HL-60 (cell line): ENCODE results near the gene SSC5D.

Experiments used
- DNase-seq, 2 experiments: peaks; one replicate each; pipeline ENCODE4 v3.0.0-alpha.2; 2010 to 2020; ENCODE audit warnings: low read depth in 1 of 2, low spot score in 1 of 2
- H3K27ac ChIP-seq: fragments of 250-450 bp; sonication (Bioruptor Pico); replicated peaks from 2 replicates; pipeline ENCODE4 v1.5.1; 2020; ENCODE audit warnings: mild to moderate bottlenecking, moderate library complexity
- H3K27me3 ChIP-seq: fragments of 250-450 bp; sonication (Bioruptor Pico); 2 replicates; pipeline ENCODE4 v1.5.1; 2021; ENCODE audit warnings: mild to moderate bottlenecking, moderate library complexity; ENCODE audit not compliant: insufficient read depth, poor library complexity, severe bottlenecking
- H3K4me3 ChIP-seq: replicated peaks from 2 replicates; pipeline ENCODE4 v1.5.1; 2011; ENCODE audit warnings: mild to moderate bottlenecking, control low read depth, low read length; ENCODE audit not compliant: insufficient read depth
- CTCF ChIP-seq: IDR thresholded peaks from one replicate; pipeline ENCODE4 v1.5.1; 2011; ENCODE audit warnings: low read length, control low read depth, inconsistent platforms; ENCODE audit not compliant: insufficient read depth
- GABPA ChIP-seq: IDR thresholded peaks from 2 replicates; pipeline ENCODE4 v1.6.1; 2012; ENCODE audit warnings: low read depth
- POLR2AphosphoS5 ChIP-seq: IDR thresholded peaks from 2 replicates; pipeline ENCODE4 v1.6.1; 2012; ENCODE audit warnings: low read depth
- REST ChIP-seq: IDR thresholded peaks from 2 replicates; pipeline ENCODE4 v1.6.1; 2012; ENCODE audit warnings: low read depth; ENCODE audit not compliant: insufficient replicate concordance
- SPI1 ChIP-seq: IDR thresholded peaks from 2 replicates; pipeline ENCODE4 v1.6.1; 2012; ENCODE audit warnings: low read depth, mild to moderate bottlenecking, borderline replicate concordance

The SSC5D gene

GRCh38 chr19:55482967-55483705 lies 5.1 kb upstream of the SSC5D start:
- no peak for TF ChIP-seq REST
- TF ChIP-seq GABPA = no peak
- Histone ChIP-seq H3K27ac (no peak overlapping the region), H3K27me3 (no peaks in the 10 kb centered on the region), H3K4me3 (no peak overlapping the region)
- no peak for DNase-seq

- no peak for TF ChIP-seq CTCF
- peak; percentile 65 for TF ChIP-seq REST
- no peak for TF ChIP-seq POLR2AphosphoS5
- TF ChIP-seq GABPA = no peak
- TF ChIP-seq SPI1 = no peak
- Histone ChIP-seq H3K4me3 (peak overlapping the region; percentile 61; the same call in 1 of the 2 replicates), H3K27me3 (no peaks in the 10 kb centered on the region), H3K27ac (no peak overlapping the region)
- DNase-seq = no peak
Observed at GRCh38 chr19:55483706-55484592, 4.3 kb upstream of the SSC5D start.

- Histone ChIP-seq H3K27ac (peak within 1 kb of the TSS; percentile 34), H3K27me3 (no peaks in the 10 kb centered on the region), H3K4me3 (peak within 1 kb of the TSS; percentile 61)
- peak; percentile 47; the same call in 1 of the 2 replicates for TF ChIP-seq GABPA
- peak; percentile 32; the same call in 1 of the 2 replicates for TF ChIP-seq POLR2AphosphoS5
- TF ChIP-seq REST = no peak
- DNase-seq = peak; percentile 19 to 79
Observed at GRCh38 chr19:55484593-55485438, 3.4 kb upstream of the SSC5D start, which contains the start of gene NAT14. Gene NAT14 (plus strand): TSS chr19:55485188. CDS start chr19:55485709, 521 bp downstream.
